Neutrophil (primary cell): Measurements from ENCODE around the gene ALDOB.

Source experiments
- H3K27ac ChIP-seq: fragments of 200-600 bp; sonication (generic); 2 replicates; pipeline ENCODE4 v1.5.1; 2016; ENCODE audit warnings: mild to moderate bottlenecking, moderate library complexity
- H3K27me3 ChIP-seq: fragments of 200-600 bp; sonication (generic); 2 replicates; pipeline ENCODE4 v1.6.0; 2016; ENCODE audit warnings: mild to moderate bottlenecking
- H3K36me3 ChIP-seq: fragments of 200-600 bp; sonication (generic); 2 replicates; pipeline ENCODE4 v1.5.1; 2017
- H3K4me1 ChIP-seq, 2 experiments: fragments of 200-600 bp in 1 of 2; sonication (generic) in 1 of 2; 1 replicate in 1 of 2; 2 replicates in 1 of 2; pipeline versions ENCODE4 v1.5.1 to v1.6.1; 2013 to 2016; ENCODE audit warnings: low read depth in 1 of 2, low read length in 1 of 2, mild to moderate bottlenecking in 1 of 2, moderate library complexity in 1 of 2; ENCODE audit not compliant: control insufficient read depth in 1 of 2, insufficient read depth in 1 of 2
- H3K4me3 ChIP-seq, 2 experiments: fragments of 200-600 bp in 1 of 2; sonication (generic) in 1 of 2; 1 replicate in 1 of 2; 2 replicates in 1 of 2; pipeline ENCODE4 v1.5.1; 2013 to 2016; ENCODE audit warnings: low read depth in 1 of 2, low read length in 1 of 2, mild to moderate bottlenecking in 1 of 2, moderate library complexity in 1 of 2
- H3K9me3 ChIP-seq: fragments of 200-600 bp; sonication (generic); 2 replicates; pipeline ENCODE4 v1.5.1; 2016
- CTCF ChIP-seq: fragments of 200-600 bp; sonication (generic); IDR thresholded peaks from 2 replicates; pipeline ENCODE4 v1.5.1; 2016; ENCODE audit warnings: antibody characterized with exemption

The ALDOB gene

GRCh38 chr9:101443364-101443771, 7.8 kb upstream of the ALDOB start:
- H3K9me3 ChIP-seq, result no peaks in the 10 kb centered on the region
- H3K4me1 ChIP-seq, result peaks cover 17 to 38% of the 10 kb centered on the region in 2 experiments
- H3K4me3 ChIP-seq, result no peak overlapping the region
- peaks cover 5% of the 10 kb centered on the region for H3K27me3 ChIP-seq
- no peak for TF ChIP-seq CTCF
- H3K27ac ChIP-seq, result no peak overlapping the region
- no peaks in the 10 kb centered on the region for H3K36me3 ChIP-seq

GRCh38 chr9:101442736-101443135, 7.2 kb upstream of the ALDOB start:
- no peak overlapping the region for H3K27ac ChIP-seq
- H3K36me3 ChIP-seq, result no peaks in the 10 kb centered on the region
- H3K9me3 ChIP-seq, result no peaks in the 10 kb centered on the region
- no peak for TF ChIP-seq CTCF
- no peaks in the 10 kb centered on the region for H3K27me3 ChIP-seq
- H3K4me1 ChIP-seq, result peaks cover 17 to 38% of the 10 kb centered on the region in 2 experiments
- no peak overlapping the region for H3K4me3 ChIP-seq

- H3K9me3 ChIP-seq, result no peaks in the 10 kb centered on the region
- H3K27ac ChIP-seq, result peak overlapping the region; percentile 47
- H3K4me1 ChIP-seq, result peaks cover 17 to 38% of the 10 kb centered on the region in 2 experiments
- no peaks in the 10 kb centered on the region for H3K27me3 ChIP-seq
- no peaks in the 10 kb centered on the region for H3K36me3 ChIP-seq
- H3K4me3 ChIP-seq, result no peak overlapping the region
- TF ChIP-seq CTCF, result no peak
These were observed 6.7 kb upstream of the ALDOB start for GRCh38 chr9:101442318-101442717.

- Histone ChIP-seq H3K27me3 (no peaks in the 10 kb centered on the region), H3K27ac (peak overlapping the region; percentile 46), H3K36me3 (no peaks in the 10 kb centered on the region), H3K4me3 (no peak overlapping the region), H3K9me3 (no peaks in the 10 kb centered on the region), H3K4me1 (peaks cover 17 to 38% of the 10 kb centered on the region in 2 experiments)
- no peak for TF ChIP-seq CTCF
These were observed 5.2 kb upstream of the ALDOB start for GRCh38 chr9:101440714-101441230.

GRCh38 chr9:101438523-101438922, 2.9 kb upstream of the ALDOB start:
- H3K27me3 ChIP-seq, result no peaks in the 10 kb centered on the region
- H3K4me1 ChIP-seq, result peaks cover 17 to 28% of the 10 kb centered on the region in 2 experiments
- no peak overlapping the region for H3K27ac ChIP-seq
- no peak overlapping the region for H3K4me3 ChIP-seq
- TF ChIP-seq CTCF, result no peak
- no peaks in the 10 kb centered on the region for H3K9me3 ChIP-seq
- no peaks in the 10 kb centered on the region for H3K36me3 ChIP-seq

GRCh38 chr9:101437806-101438232, 2.2 kb upstream of the ALDOB start:
- Histone ChIP-seq H3K4me3 (no peak overlapping the region), H3K9me3 (no peaks in the 10 kb centered on the region), H3K36me3 (no peaks in the 10 kb centered on the region), H3K27ac (no peak overlapping the region), H3K4me1 (peaks cover 17 to 28% of the 10 kb centered on the region in 2 experiments), H3K27me3 (no peaks in the 10 kb centered on the region)
- TF ChIP-seq CTCF, result no peak
